ENCODE data around the gene EXOC4. TPM values are rescaled to one million over a fixed set of nuclear protein-coding genes. Genes with fewer than 3 reads are reported as not detected.

Gene EXOC4
- total and polyA plus RNA-seq, 2 of the 8 experiments (the other 6 are each of a cell fraction or from before 2014, with no cell fraction given) = 27.0 to 67.3 TPM

GRCh38 chr7:133517766-133518165, 264.9 kb downstream of the EXOC4 start (continued):
- TF ChIP-seq SP1 (IDR thresholded peaks at IDR 0.05; ENCODE audit: low read depth, low read length) = no peak
